ENCODE data around the gene POU3F2.

Gene POU3F2

DNA sequence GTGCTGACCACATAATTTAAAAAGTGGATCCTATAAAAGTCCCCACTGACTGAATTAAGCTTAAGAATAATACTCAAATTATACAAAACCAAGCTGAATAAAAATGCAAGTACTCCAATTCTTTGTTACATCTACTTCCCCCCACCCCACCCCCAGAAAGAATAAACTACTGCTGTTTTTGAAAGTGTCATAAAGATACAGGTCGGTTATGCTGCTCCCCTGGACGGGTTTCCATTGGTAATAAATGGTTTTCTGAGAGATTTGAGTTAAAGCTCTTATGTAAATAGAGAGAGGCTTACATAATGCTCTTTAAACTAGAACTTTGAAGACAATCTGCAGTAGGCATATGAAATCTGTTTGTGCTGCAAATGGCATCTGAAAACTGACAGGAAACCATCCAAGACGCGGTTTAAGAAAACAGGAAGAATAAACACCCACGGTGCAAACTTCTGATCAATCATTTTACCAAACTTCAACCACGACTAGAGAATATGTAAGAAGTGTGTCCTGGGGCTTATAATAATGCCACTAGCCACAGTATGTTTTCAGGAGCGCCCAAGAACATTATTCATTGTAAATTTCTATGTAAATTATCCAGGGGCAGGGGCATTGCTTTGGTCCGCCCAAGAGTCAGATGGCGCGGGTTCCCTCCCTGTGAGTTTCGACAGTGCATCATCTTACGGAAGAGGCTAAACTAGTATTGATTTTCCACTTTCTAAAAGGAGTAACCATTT is 10.8 kb upstream of the POU3F2 start (continued):
- TF ChIP-seq, protein P1, sequence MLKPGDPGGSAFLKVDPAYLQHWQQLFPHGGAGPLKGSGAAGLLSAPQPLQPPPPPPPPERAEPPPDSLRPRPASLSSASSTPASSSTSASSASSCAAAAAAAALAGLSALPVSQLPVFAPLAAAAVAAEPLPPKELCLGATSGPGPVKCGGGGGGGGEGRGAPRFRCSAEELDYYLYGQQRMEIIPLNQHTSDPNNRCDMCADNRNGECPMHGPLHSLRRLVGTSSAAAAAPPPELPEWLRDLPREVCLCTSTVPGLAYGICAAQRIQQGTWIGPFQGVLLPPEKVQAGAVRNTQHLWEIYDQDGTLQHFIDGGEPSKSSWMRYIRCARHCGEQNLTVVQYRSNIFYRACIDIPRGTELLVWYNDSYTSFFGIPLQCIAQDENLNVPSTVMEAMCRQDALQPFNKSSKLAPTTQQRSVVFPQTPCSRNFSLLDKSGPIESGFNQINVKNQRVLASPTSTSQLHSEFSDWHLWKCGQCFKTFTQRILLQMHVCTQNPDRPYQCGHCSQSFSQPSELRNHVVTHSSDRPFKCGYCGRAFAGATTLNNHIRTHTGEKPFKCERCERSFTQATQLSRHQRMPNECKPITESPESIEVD (tag by site-specific recombination; IDR thresholded peaks at IDR 0.05) = peak; percentile 81
- peak; percentile 14; the same call in 1 of the 2 replicates for TF ChIP-seq SP7 (tag by site-specific recombination; IDR thresholded peaks at IDR 0.05)
- TF ChIP-seq ZNF16 (tag by site-specific recombination; IDR thresholded peaks at IDR 0.05; ENCODE audit: low read depth) = no peak
- TF ChIP-seq YY1 (tag by site-specific recombination; IDR thresholded peaks at IDR 0.05) = no peak
- TF ChIP-seq, protein P2, sequence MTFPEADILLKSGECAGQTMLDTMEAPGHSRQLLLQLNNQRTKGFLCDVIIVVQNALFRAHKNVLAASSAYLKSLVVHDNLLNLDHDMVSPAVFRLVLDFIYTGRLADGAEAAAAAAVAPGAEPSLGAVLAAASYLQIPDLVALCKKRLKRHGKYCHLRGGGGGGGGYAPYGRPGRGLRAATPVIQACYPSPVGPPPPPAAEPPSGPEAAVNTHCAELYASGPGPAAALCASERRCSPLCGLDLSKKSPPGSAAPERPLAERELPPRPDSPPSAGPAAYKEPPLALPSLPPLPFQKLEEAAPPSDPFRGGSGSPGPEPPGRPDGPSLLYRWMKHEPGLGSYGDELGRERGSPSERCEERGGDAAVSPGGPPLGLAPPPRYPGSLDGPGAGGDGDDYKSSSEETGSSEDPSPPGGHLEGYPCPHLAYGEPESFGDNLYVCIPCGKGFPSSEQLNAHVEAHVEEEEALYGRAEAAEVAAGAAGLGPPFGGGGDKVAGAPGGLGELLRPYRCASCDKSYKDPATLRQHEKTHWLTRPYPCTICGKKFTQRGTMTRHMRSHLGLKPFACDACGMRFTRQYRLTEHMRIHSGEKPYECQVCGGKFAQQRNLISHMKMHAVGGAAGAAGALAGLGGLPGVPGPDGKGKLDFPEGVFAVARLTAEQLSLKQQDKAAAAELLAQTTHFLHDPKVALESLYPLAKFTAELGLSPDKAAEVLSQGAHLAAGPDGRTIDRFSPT (tag by site-specific recombination; IDR thresholded peaks at IDR 0.05) = no peak
- no peak for TF ChIP-seq ZNF514 (tag by site-specific recombination; IDR thresholded peaks at IDR 0.05)
- no peak for TF ChIP-seq ZNF747 (tag by site-specific recombination; IDR thresholded peaks at IDR 0.05)
- TF ChIP-seq RBAK (tag by site-specific recombination; IDR thresholded peaks at IDR 0.05) = no peak
- TF ChIP-seq SP2 (tag by site-specific recombination; IDR thresholded peaks at IDR 0.05) = peak; percentile 17; the same call in 1 of the 2 replicates
- TF ChIP-seq, protein P3, sequence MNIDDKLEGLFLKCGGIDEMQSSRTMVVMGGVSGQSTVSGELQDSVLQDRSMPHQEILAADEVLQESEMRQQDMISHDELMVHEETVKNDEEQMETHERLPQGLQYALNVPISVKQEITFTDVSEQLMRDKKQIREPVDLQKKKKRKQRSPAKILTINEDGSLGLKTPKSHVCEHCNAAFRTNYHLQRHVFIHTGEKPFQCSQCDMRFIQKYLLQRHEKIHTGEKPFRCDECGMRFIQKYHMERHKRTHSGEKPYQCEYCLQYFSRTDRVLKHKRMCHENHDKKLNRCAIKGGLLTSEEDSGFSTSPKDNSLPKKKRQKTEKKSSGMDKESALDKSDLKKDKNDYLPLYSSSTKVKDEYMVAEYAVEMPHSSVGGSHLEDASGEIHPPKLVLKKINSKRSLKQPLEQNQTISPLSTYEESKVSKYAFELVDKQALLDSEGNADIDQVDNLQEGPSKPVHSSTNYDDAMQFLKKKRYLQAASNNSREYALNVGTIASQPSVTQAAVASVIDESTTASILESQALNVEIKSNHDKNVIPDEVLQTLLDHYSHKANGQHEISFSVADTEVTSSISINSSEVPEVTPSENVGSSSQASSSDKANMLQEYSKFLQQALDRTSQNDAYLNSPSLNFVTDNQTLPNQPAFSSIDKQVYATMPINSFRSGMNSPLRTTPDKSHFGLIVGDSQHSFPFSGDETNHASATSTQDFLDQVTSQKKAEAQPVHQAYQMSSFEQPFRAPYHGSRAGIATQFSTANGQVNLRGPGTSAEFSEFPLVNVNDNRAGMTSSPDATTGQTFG (tag by site-specific recombination; IDR thresholded peaks at IDR 0.05; ENCODE audit: borderline replicate concordance) = no peak
- peak; percentile 78 for TF ChIP-seq GLIS1 (tag by site-specific recombination; IDR thresholded peaks at IDR 0.05)
- TF ChIP-seq, protein P4, sequence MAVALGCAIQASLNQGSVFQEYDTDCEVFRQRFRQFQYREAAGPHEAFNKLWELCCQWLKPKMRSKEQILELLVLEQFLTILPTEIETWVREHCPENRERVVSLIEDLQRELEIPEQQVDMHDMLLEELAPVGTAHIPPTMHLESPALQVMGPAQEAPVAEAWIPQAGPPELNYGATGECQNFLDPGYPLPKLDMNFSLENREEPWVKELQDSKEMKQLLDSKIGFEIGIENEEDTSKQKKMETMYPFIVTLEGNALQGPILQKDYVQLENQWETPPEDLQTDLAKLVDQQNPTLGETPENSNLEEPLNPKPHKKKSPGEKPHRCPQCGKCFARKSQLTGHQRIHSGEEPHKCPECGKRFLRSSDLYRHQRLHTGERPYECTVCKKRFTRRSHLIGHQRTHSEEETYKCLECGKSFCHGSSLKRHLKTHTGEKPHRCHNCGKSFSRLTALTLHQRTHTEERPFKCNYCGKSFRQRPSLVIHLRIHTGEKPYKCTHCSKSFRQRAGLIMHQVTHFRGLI (tag by site-specific recombination; IDR thresholded peaks at IDR 0.05) = 0 out of 2 replicates have a peak, but pooled peaks have one; percentile 13
- TF ChIP-seq, protein P5, sequence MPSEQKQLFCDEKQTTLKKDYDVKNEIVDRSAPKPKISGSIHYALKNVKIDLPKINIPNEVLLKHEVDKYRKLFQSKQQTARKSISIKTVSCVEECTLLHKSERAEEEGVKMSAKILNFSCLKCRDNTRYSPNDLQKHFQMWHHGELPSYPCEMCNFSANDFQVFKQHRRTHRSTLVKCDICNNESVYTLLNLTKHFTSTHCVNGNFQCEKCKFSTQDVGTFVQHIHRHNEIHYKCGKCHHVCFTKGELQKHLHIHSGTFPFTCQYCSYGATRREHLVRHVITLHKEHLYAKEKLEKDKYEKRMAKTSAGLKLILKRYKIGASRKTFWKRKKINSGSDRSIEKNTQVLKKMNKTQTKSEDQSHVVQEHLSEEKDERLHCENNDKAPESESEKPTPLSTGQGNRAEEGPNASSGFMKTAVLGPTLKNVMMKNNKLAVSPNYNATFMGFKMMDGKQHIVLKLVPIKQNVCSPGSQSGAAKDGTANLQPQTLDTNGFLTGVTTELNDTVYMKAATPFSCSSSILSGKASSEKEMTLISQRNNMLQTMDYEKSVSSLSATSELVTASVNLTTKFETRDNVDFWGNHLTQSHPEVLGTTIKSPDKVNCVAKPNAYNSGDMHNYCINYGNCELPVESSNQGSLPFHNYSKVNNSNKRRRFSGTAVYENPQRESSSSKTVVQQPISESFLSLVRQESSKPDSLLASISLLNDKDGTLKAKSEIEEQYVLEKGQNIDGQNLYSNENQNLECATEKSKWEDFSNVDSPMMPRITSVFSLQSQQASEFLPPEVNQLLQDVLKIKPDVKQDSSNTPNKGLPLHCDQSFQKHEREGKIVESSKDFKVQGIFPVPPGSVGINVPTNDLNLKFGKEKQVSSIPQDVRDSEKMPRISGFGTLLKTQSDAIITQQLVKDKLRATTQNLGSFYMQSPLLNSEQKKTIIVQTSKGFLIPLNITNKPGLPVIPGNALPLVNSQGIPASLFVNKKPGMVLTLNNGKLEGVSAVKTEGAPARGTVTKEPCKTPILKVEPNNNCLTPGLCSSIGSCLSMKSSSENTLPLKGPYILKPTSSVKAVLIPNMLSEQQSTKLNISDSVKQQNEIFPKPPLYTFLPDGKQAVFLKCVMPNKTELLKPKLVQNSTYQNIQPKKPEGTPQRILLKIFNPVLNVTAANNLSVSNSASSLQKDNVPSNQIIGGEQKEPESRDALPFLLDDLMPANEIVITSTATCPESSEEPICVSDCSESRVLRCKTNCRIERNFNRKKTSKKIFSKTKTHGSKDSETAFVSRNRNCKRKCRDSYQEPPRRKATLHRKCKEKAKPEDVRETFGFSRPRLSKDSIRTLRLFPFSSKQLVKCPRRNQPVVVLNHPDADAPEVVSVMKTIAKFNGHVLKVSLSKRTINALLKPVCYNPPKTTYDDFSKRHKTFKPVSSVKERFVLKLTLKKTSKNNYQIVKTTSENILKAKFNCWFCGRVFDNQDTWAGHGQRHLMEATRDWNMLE (tag by site-specific recombination; conservative IDR thresholded peaks at IDR 0.05; ENCODE audit: low read depth) = no peak
- TF ChIP-seq, protein P6, sequence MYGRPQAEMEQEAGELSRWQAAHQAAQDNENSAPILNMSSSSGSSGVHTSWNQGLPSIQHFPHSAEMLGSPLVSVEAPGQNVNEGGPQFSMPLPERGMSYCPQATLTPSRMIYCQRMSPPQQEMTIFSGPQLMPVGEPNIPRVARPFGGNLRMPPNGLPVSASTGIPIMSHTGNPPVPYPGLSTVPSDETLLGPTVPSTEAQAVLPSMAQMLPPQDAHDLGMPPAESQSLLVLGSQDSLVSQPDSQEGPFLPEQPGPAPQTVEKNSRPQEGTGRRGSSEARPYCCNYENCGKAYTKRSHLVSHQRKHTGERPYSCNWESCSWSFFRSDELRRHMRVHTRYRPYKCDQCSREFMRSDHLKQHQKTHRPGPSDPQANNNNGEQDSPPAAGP (tag by site-specific recombination; IDR thresholded peaks at IDR 0.05) = 0 out of 2 replicates have a peak, but pooled peaks have one; percentile 40
- no peak for TF ChIP-seq ZNF529 (tag by site-specific recombination; IDR thresholded peaks at IDR 0.05; ENCODE audit: insufficient replicate concordance)
- peak; percentile 93 for TF ChIP-seq ZBTB20 (tag by site-specific recombination; IDR thresholded peaks at IDR 0.05)
- TF ChIP-seq ZNF24 (tag by site-specific recombination; IDR thresholded peaks at IDR 0.05) = no peak
- no peak for TF ChIP-seq ZNF629 (tag by site-specific recombination; IDR thresholded peaks at IDR 0.05)
- no peak for TF ChIP-seq ZIC2 (tag by site-specific recombination; IDR thresholded peaks at IDR 0.05)
- TF ChIP-seq ZSCAN16 (tag by site-specific recombination; IDR thresholded peaks at IDR 0.05) = no peak
